GM12892 (cell line): Measurements from ENCODE around the gene TMC5.
"Not testable (repeated sequence)": the region's sequence is repeated elsewhere in the genome, so short reads cannot be mapped to it uniquely, and the experiment has no call there.

ENCODE experiments used
- DNase-seq: peaks from one replicate; pipeline ENCODE4 v3.0.0; 2011; ENCODE audit not compliant: insufficient read length
- FAIRE-seq: peaks from 2 replicates; lab custom pipeline; 2011; peaks lifted over from hg19 to GRCh38; lab: Jason Lieb, UNC
- POLR2A ChIP-seq: IDR thresholded peaks from 2 replicates; pipeline ENCODE4 v1.6.1; 2011; ENCODE audit warnings: low read depth, low read length, control low read depth
- POLR2AphosphoS5 ChIP-seq: IDR thresholded peaks from 2 replicates; pipeline ENCODE4 v1.6.1; 2011; ENCODE audit warnings: low read depth, low read length, control low read depth
- TAF1 ChIP-seq: IDR thresholded peaks from 2 replicates; pipeline ENCODE4 v1.6.1; 2011; ENCODE audit warnings: low read depth, mild to moderate bottlenecking, control low read depth, low read length, borderline replicate concordance

Gene TMC5

GRCh38 chr16:19532601-19533000, 114.9 kb downstream of the TMC5 start:
- no peak for DNase-seq
- no peak for FAIRE-seq
- TF ChIP-seq POLR2A (no peak), TAF1 (no peak), POLR2AphosphoS5 (no peak)

GRCh38 chr16:19540241-19540970, 122.7 kb downstream of the TMC5 start:
- FAIRE-seq (no peak), DNase-seq (no peak)
- no peak for TF ChIP-seq POLR2AphosphoS5
- no peak for TF ChIP-seq POLR2A
- TF ChIP-seq TAF1 = no peak

- no peak for FAIRE-seq
- DNase-seq = no peak
- TF ChIP-seq POLR2AphosphoS5 (no peak), POLR2A (no peak), TAF1 (no peak)
Measured at GRCh38 chr16:19542138-19542821, 124.6 kb downstream of the TMC5 start.

- DNase-seq, FAIRE-seq: not testable (repeated sequence)
Measured at GRCh38 chr16:19543278-19543996, 125.8 kb downstream of the TMC5 start.

- TF ChIP-seq TAF1 (no peak), POLR2AphosphoS5 (no peak), POLR2A (no peak)
- no peak for DNase-seq
- FAIRE-seq = no peak
Measured at GRCh38 chr16:19548144-19548543, 130.5 kb downstream of the TMC5 start.
